Activated CD8-positive, alpha-beta memory T cell treated with anti-CD3 and anti-CD28 coated beads for 48 hours (primary cell): Measurements from ENCODE around the gene ETHE1.

Experiments used
- DNase-seq, 3 experiments: peaks; one replicate each; pipeline ENCODE4 v3.0.0-alpha.2; 2020; ENCODE audit warnings: low read depth in 2 of 3, low spot score in 2 of 3

Gene ETHE1

GRCh38 chr19:43495082-43495481, 31.9 kb downstream of the ETHE1 start:
- no peak for DNase-seq

GRCh38 chr19:43490759-43491158, 36.2 kb downstream of the ETHE1 start:
- no peak for DNase-seq

- no peak for DNase-seq
Measured at GRCh38 chr19:43489979-43490599, 36.9 kb downstream of the ETHE1 start.

- DNase-seq: no peak
Measured at GRCh38 chr19:43489310-43489709, 37.7 kb downstream of the ETHE1 start.

- no peak for DNase-seq
Measured at GRCh38 chr19:43488179-43488578, 38.8 kb downstream of the ETHE1 start.

GRCh38 chr19:43486412-43486811, 40.6 kb downstream of the ETHE1 start:
- DNase-seq: no peak

GRCh38 chr19:43485951-43486350, 41.0 kb downstream of the ETHE1 start:
- no peak for DNase-seq

GRCh38 chr19:43483281-43483680, 43.7 kb downstream of the ETHE1 start:
- no peak for DNase-seq

GRCh38 chr19:43482193-43482592, 44.8 kb downstream of the ETHE1 start:
- DNase-seq: no peak

- no peak for DNase-seq
Measured at GRCh38 chr19:43481701-43482100, 45.3 kb downstream of the ETHE1 start.

- DNase-seq: no peak
Measured at GRCh38 chr19:43480574-43480973, 46.4 kb downstream of the ETHE1 start.

GRCh38 chr19:43479961-43480561, 46.9 kb downstream of the ETHE1 start:
- DNase-seq: no peak

GRCh38 chr19:43479226-43479625, 47.8 kb downstream of the ETHE1 start:
- no peak for DNase-seq

GRCh38 chr19:43478323-43478722, 48.7 kb downstream of the ETHE1 start:
- DNase-seq: no peak

GRCh38 chr19:43476606-43477005, 50.4 kb downstream of the ETHE1 start:
- no peak for DNase-seq

- peak; percentile 80 to 97 (median 92) for DNase-seq
Measured at GRCh38 chr19:43474986-43475705, 51.9 kb downstream of the ETHE1 start.

- DNase-seq: no peak
Measured at GRCh38 chr19:43474487-43474886, 52.5 kb downstream of the ETHE1 start.

- no peak for DNase-seq
Measured at GRCh38 chr19:43471091-43471490, 55.9 kb downstream of the ETHE1 start.

- DNase-seq: no peak
Measured at GRCh38 chr19:43470288-43470687, 56.7 kb downstream of the ETHE1 start.

- DNase-seq: no peak
Measured at GRCh38 chr19:43469160-43469480, 57.9 kb downstream of the ETHE1 start.

GRCh38 chr19:43468354-43469159, 58.4 kb downstream of the ETHE1 start:
- no peak for DNase-seq

GRCh38 chr19:43467730-43468129, 59.3 kb downstream of the ETHE1 start:
- no peak for DNase-seq
